Transverse colon (tissue), 4 donors: ENCODE results near the gene TENM4.

Experiments
- CTCF ChIP-seq, 5 experiments: fragments of 200-600 bp in 3 of 5; fragments of 450-650 bp in 2 of 5; sonication (generic) in 3 of 5; IDR thresholded peaks; 1 replicate in 2 of 5; 2 replicates in 3 of 5; pipeline ENCODE4 v1.5.1; 2016 to 2017; ENCODE audit warnings: antibody characterized with exemption in 5 of 5, inconsistent platforms in 3 of 5, mild to moderate bottlenecking in 2 of 5, moderate library complexity in 1 of 5
- EP300 ChIP-seq: sonication (generic); formaldehyde crosslinking; IDR thresholded peaks from one replicate; pipeline ENCODE4 v1.6.1; 2017; ENCODE audit warnings: antibody characterized with exemption, low read depth
- POLR2A ChIP-seq: fragments of 450-650 bp; IDR thresholded peaks from one replicate; pipeline ENCODE4 v1.6.1; 2016; ENCODE audit warnings: antibody characterized with exemption, mild to moderate bottlenecking, moderate library complexity
- POLR2AphosphoS5 ChIP-seq, 3 donors: sonication (generic); formaldehyde crosslinking; IDR thresholded peaks; one replicate each; pipeline ENCODE4 v1.6.1; 2016; ENCODE audit warnings: antibody characterized with exemption in 3 of 3

GRCh38 chr11:78690352-78690987, 750.4 kb downstream of the TENM4 start:
- TF ChIP-seq CTCF (IDR thresholded peaks at IDR 0.05): no peak
- no peak for TF ChIP-seq POLR2AphosphoS5 (IDR thresholded peaks at IDR 0.05)
- no peak for TF ChIP-seq EP300
- TF ChIP-seq POLR2A: no peak
